Measurements from ENCODE around the gene AFG1L. TPM values are rescaled to one million over a fixed set of nuclear protein-coding genes. Genes with fewer than 3 reads are reported as not detected.
"Not testable (repeated sequence)": the region's sequence is repeated elsewhere in the genome, so short reads cannot be mapped to it uniquely, and the experiment has no call there.

AFG1L gene
- total RNA-seq, result 4.1 and 5.5 TPM in 2 replicates

DNA sequence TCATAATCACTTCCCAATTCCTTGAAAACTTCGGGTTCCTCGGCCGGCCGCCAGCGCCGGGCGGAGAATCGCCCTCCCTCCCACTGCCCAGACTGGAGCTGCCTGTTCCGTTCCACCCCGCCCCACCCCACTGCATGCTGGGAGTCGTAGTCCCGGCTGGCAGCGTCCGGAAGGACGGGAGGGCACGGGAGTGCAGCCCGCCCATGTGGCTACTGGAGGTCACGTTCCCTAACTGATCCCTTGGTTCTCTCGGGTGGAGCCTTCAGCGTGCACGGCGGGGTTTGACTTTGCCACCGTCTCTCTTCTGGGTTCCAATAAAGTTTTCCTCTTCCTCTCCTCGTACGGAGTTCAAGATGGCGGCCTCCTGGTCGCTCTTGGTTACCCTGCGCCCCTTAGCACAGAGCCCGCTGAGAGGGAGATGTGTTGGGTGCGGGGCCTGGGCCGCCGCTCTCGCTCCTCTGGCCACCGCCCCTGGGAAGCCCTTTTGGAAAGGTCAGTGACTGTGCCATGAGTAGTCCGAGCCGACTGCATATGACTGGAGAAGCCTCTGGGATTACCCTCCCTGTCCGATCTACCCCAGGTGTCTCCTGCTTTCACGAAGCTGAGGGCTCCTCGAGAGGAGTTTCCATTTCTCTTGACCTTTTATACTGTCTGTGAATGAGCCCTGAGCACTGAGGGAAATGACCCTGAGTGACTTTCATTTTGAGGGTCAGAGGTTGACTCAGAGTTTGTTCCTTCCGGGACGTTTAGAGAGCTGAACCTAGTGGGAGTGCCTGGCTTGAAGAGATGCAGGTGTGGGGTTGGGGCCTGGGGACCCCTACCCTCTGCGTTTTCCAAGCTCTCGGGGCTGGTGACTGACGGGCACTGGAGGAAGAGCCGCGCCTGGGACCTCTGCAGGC, at the start of gene AFG1L:
TSS of gene AFG1L (plus strand) at position 328 of the 899 bp plus-strand sequence. CDS start at position 354, 26 bp downstream.
- intact Hi-C loops (cut with micrococcal nuclease), result loop anchor here (1.0 to 10.0 kb wide), 11 partner anchors 34 to 1970 kb away; partner anchors contain the start of genes ATG5, CDC40, CEP57L1 and OSTM1

DNA sequence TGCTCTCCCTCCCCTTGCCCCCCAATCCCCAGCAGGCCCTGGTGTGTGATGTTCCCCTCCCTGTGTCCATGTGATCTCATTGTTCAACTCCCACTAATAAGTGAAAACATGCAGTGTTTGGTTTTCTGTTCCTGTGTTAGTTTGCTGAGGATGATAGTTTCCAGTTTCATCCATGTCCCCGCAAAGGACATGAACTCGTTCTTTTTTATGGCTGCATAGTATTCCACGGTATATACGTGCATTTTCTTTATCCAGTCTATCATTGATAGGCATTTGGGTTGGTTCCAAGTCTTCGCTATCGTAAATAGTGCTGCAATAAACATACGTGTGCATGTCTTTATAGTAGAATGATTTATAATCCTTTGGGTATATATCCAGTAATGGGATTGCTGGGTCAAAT, 49.8 kb upstream of the AFG1L start:
- intact Hi-C loops (cut with micrococcal nuclease), result not testable (repeated sequence)

DNA sequence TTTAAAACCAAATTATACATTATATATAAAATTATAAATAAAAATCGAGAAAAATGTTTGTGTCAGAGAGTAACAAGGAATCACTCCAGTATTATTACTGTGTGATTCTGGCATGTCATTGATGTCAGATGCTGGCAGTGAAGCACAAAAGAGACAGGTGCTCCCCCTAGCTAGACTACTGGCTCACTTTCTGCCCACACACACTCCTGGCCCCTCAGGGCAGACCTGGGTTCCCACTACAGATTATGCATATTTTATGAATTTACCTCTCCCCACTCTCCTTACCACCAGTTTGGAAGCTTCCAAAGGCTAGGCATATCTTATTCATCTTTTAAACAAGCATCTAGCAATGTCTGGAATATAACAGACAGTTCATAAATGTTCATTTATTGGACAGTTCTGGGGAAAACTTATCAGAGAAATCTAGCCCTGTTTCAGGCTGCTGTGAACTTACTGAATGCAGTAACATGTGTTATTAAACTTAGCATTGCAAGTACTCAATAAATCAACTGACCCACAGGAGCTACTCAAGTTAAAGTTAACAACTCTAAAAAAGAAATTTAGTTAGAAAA, 46.8 kb upstream of the AFG1L start:
- intact Hi-C loops (cut with micrococcal nuclease), result no loop called here

DNA sequence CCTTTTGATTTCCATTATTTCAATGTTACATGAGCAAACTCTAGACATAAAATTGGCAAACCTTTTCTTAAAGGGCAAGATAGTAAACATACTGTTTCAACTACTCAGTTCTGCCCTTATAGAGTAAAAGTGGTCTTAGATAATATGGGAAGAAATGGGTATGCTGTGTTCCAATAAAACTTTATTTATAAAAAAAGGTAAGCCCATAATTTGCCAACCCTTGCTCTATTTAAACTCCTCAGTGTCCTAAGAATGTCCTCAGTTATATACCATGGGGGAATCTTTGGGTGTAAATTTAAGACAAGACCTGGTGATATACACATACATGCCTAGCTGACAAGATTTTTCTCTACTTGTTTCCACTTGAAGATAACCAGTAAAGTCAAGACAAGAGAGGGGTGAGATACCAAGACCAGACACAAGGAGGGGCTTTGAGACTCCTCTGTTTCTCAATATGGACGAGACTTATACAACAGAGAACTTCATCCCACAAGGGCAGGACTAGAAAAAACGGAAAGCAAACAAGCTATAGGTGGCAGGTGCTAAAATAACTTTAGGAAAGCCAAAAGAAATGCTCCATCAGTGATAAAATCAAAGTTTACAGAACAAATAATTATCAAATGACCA, 44.5 kb upstream of the AFG1L start:
- intact Hi-C loops (cut with micrococcal nuclease), result no loop called here

DNA sequence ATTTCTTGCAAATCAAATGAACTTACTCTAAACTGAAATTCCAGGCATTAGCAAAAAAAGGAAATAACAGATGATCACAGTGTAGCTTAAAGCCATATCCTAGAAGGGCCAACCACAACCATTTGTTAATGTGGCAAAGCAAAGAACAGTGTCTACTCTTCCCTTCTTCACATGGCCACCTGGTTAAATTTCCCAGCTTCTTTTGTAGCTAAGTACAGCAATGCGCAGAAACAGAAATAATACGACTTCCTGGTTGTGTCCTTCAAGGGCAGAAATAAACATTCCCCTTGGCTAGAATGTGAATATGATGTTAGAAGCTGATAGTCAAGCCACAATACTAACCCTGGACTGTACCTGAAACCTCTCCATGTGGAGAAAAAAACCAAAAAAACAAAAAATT, 43.6 kb upstream of the AFG1L start:
- intact Hi-C loops (cut with micrococcal nuclease), result no loop called here

DNA sequence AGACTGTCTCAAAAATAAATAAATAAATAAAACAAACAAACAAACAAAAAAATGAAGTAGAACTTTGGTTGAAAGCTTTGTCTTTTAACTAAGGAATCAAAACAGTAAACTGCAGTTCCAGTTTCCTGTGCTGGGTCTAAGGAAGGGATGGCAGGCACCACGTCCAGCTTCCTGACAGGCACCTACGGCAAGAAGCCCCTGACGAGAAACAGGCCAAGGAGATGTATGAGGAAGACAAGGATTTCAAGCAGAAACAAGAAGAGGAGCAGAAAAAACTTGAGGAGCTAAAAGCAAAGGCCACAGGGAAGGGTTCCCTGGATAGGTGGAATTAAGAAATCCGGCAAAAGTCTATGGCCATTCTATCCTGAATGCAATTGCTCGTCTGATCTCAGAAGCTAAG, 42.8 kb upstream of the AFG1L start:
- intact Hi-C loops (cut with micrococcal nuclease), result no loop called here

DNA sequence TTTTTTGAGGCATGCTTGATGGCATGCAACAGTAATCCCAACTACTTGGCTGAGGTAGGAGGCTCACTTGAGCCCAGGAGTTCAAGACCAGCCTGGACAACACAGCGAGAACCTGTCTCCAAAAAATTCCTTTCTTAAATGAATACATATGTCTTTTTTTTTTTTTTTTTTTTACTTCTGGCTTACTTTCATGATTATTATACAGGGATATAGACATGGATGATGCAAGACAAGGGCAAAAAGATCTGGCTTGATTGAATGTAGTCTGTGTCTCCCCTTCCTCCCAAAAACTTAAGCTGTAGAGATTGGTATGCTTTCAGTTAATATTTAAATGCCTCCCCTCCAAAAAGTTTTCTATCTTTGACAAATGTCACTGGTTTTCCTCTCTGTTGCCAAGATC, 41.6 kb upstream of the AFG1L start:
- intact Hi-C loops (cut with micrococcal nuclease), result no loop called here

DNA sequence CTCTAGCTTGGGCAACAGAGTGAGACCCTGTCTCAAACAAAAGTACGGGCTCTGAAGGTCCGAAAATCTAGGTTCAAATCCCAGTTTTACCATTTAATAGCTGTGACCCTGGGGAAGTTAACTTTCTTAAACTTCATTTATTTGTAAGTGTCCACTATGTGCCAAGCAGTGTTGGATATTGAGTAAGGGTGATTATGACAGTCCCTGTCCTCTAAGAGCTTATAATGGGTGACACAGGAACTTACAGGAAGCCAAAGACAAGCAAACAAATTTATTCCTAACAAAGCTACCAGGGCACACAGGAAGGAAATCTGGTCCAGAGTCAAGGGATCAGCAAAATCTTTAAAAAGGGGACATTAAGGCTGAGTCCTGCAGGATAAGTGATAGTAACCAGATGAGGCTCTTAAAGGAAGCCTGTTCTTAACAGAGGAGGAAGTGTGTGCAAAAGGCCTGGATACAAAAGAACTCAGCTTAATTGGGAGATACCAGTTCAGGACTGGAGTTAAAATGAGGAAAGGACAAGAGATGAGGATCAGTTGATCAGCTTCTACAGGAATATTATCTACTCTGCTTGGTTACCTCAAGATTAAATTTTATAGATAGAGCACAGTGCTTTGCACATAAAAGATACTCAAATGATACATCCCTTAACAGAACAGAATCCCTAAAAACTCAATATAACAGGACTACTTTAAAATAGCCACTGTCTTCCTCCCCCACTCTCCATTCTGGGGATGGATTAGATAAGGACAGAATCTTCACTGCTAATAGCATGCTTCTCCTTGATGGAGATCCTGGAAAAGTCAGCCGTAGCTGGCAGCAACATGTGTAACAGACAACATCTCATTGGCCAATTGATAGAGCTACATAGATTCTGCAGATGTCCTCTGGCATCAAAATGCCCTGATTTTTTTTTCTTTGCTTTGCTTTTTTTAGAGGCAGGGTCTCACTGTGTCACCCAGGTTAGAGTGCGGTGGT, 40.1 kb upstream of the AFG1L start:
- intact Hi-C loops (cut with micrococcal nuclease), result no loop called here

DNA sequence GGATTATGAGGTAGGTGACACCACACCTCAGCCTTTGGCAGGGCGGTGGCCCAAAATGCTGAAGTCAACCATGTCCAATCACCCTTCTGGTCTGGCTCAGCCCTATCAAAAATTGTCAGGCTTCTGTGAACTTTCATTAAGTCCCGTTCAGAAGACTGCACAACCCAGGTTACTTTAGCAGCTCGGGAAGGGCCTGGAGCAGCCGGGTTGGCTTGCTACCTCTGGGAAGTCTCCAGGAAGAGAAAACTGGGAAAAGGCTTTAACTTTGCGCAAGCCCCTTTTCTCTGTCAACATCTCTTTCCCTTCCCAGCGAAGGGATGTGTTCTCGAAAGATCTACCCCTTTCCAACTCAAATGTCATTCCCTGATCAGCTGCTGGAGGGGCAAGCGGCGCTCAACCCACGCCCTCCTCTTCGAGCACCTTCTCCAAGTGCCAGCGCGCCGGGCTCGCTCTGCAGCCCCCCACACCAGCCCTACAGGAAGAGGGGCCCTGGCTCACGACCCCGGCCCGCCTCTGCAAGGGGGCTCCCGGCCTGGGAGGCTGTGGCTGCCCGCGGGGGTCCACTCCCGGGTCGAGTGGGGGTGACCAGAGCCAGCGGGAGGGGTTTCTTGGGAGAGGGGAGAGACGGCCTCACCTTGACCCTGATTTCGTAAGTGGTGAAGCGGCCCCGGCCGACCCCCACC, 34.6 kb upstream of the AFG1L start:
- intact Hi-C loops (cut with micrococcal nuclease), result loop anchor here (2.0 to 10.0 kb wide), 10 partner anchors 27 to 1935 kb away; partner anchors contain the start of genes AK9, ATG5, CD164 and FIG4

DNA sequence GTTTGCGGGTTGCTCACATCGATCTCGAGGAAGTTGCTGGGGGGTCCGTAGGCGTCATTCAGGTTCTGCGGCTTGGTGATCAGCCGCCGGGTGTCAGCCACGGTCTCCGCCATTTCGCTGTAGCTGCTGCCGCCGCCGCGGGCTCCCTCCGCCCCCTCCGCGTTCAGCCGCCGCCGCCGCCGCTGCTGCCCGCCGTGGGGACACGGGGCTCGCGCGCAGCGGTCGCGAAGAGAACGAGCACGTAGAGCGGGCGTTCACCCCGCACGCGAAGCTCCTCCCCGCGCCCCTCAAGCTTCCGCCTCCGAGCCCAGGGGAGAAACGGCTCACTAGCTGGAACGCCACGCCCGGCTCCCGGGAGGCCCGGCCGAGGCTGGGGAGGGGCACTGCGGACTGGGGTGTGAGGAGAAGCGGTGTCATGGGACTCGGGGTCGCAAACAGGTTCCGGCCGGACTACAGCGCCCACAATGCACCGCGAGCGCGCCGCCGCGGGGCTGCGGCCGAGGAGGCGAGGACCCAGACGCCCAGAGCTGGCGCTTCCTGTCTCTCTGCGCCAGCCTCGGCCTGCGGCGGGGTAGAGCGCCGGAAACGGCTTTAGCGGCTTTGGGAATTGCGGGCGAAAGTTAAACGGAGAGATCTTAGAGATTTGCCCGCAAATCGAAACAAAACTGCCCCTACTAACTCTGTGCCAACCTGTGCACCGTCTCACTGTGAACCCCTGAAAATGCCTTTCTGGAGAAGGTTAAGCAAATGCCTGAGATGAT, 33.9 kb upstream of the AFG1L start, which contains the start of gene SNX3:
TSS of gene SNX3 (minus strand) at position 232 of the 761 bp plus-strand sequence. CDS start at position 113, 119 bp downstream.
- intact Hi-C loops (cut with micrococcal nuclease), result loop anchor here (1.0 to 10.0 kb wide), 18 partner anchors 26 to 1936 kb away; partner anchors contain the start of genes AK9, ATG5, CD164 and CEP57L1

DNA sequence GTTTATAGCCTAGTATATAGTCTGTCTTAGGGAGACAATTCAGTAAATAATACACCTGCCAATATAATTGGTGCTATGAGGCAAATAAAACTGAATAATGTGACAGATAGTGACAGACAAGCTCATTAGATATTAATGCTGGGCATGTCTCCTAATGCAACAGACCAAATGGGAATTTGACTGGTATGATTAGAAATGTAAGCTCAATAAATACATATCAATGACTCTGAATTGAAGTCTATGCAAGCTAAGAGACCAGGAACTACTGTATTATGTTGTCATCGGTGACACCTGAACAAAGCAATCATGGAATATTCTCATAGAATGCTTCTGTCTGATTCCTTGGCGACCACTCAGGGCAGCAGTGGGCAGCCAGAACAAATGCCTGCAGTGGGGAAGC, 31.5 kb upstream of the AFG1L start:
- intact Hi-C loops (cut with micrococcal nuclease), result loop anchor here (5.0 to 10.0 kb wide), 5 partner anchors 441 to 1939 kb away; partner anchors contain the start of genes ATG5 and SCML4

DNA sequence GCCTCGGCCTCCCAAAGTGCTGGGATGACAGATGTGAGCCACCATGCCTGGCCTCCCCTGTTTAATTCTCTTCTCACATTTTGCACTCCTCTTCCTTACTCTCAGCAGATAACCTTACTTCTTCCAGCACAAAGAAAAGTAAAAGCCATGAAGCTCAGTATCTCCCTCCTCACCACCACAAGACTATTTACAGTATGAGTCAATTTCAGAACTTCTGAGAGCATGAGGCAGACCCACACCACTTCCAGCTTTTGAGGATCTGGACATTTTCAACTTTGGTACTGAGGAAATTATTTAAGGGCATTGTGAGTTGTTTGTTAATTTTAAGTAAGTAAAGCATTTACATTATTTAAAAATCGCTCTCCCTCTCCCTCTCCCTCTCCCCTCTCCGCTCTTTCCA, 26.0 kb upstream of the AFG1L start:
- intact Hi-C loops (cut with micrococcal nuclease), result loop anchor here (10.0 kb wide), 4 partner anchors 606 to 1944 kb away; partner anchors contain the start of gene ATG5

DNA sequence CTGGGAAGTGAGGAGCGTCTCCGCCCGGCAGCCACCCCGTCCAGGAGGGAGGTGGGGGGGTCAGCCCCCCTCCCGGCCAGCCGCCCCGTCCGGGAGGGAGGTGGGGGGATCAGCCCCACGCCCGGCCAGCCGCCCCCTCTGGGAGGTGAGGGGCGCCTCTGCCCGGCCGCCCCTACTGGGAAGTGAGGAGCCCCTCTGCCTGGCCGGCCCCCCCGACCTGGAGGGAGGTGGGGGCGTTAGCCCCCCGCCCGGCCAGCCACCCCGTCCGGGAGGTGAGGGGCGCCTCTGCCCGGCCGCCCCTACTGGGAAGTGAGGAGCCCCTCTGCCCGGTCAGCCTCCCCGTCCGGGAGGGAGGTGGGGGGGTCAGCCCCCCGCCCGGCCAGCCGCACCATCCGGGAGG, 24.9 kb upstream of the AFG1L start:
- intact Hi-C loops (cut with micrococcal nuclease), result loop anchor here (10.0 kb wide), 4 partner anchors 605 to 1945 kb away; partner anchors contain the start of gene ATG5

DNA sequence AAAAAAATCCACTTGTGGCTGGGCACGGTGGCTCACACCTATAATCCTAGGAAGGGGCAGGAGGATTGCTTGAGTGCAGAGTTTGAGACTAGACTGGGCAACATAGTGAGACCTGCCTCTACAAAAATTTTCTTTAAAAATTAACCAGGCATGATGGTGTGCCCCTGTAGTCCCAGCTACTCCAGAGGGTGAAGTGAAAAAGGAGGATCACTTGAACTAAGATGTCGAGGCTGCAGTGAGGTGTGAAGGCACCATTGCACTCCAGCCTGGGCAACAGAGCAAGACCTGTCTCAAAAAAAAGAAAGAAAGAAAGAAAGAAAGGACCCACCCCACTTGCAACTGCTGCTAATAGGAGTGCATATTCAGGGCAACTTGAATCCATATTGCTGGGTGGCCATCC, 20.3 kb upstream of the AFG1L start:
- intact Hi-C loops (cut with micrococcal nuclease), result no loop called here

DNA sequence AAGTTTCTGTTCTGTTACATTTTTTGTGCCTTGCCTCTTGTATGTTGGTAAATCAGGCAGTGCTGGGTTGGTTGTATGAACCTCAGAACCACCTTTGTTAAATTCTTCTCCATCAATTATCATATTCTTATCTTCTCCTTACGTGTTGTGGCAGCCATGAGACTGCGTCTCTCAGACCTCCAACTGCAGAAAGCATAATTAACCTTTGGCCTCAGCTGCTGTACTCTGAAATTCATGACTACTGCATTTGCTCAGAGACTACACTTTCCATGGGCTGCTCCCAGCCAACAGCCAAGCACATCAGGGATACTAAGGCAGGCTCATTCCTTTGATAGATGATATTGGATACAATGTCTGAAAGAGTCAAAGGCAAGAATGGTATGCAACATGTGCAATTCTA, 18.9 kb upstream of the AFG1L start:
- intact Hi-C loops (cut with micrococcal nuclease), result no loop called here

DNA sequence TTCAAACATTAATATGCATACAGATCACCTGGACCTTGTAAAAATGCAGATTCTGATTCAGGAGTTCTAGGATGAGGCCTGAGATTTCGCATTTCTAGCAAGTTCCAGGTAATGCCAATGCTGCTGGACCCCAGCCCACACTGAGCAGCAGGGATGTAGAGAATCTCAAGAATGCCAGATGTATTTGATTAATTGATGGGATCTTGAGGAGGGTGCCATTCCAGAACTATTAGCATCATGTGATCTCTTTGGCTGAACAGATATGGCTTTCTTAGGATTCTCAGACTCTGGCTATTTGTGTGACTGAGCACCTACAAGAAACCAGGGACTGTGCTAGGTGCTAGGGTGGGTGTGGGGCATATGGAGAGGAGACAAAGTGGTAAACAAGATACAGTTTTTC, 17.6 kb upstream of the AFG1L start:
- intact Hi-C loops (cut with micrococcal nuclease), result no loop called here

DNA sequence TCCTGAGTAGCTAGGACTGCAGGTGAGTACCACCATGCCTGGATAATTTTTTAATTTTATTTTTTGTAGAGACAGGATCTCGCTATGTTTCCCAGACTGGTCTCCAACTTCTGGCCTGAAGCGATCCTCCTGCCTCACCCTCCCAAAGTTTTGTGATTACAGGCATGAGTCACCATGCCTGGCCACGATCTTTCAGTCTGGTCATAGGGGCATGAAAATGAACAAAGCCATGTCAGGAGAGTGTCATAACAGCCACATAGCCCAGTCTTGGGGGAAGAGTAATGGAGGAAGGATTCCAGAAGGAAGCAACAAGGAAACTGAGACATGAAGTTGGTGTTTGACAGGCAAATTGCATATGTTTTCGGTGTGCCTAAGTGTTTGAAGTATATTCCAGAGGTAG, 17.0 kb upstream of the AFG1L start:
- intact Hi-C loops (cut with micrococcal nuclease), result no loop called here

DNA sequence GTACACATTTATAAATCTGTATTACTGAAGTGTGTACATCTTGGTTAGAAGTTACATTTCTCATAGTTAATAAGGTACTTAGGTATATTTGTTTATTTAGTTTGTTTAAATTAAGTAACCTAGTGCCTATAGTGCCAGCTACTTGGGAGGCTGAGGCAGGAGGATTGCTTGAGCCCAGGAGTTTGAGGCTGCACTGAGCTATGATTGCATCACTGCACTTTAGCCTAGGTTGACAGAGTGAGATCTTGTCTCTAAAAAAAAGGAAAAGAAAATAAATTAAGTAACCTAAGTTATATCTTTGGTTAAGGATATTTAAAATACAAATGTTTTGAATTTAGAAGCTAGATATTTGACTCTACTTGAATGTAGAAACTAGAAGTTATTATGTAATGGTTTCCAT, 9.5 kb upstream of the AFG1L start:
- intact Hi-C loops (cut with micrococcal nuclease), result no loop called here

DNA sequence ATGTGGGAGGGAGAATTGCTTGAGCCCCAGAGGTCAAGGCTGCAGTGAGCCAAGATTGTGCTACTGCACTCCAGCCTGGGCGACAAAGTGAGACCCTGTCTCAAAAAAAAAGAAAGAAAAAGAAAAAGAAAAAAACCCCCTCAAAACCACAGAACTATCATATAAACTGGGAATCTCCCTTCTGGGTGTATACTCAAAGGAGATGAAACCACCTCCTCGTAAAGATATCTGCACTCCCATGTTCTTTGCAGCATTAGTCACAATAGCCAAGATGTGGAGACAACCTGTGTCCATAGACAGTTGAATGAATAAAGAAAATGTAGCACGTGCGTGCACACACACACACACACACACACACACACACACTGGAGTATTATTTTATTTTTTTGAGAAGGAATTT, 8.5 kb upstream of the AFG1L start:
- intact Hi-C loops (cut with micrococcal nuclease), result loop anchor here (2.0 kb wide), 1 partner anchor 26 kb away; the partner anchor contains the start of gene SNX3

All from T-helper 1 cell treated with Interleukin-12 subunit alpha and Interleukin-12 subunit beta and Interleukin-4 antibody, amounts not matched to agents 30 ng/mL and 1 ng/mL, for 36 hours (primary cell).